Fibroblast of gingiva (primary cell): ENCODE data around the gene PPARD.
A peak's percentile ranks its signal among the peaks of the same experiment; 100 is the strongest.

ENCODE experiments used
- DNase-seq: peaks from one replicate; pipeline ENCODE4 v3.0.0-alpha.2; 2011; ENCODE audit warnings: low read depth

PPARD gene

DNA sequence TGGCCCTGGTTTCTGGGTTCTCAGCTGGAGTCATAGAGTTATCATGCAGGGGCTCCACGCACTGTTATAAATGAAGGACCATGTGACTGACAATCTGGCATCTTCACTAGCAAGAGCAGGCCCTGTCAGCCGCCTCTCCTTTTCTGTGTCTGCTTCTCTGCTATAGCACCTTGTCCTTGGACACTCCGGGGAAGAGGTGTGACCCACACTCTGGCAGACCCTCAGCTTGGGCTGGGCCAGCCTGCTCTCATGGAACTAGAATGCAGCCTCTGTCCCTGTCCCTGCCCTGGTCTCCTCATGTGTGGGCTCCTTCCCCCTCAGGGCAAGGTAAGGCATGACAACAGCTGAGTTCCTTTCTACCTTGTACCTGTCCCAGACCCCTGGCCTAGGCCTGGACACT, 98.8 kb downstream of the PPARD start:
- no peak for DNase-seq

DNA sequence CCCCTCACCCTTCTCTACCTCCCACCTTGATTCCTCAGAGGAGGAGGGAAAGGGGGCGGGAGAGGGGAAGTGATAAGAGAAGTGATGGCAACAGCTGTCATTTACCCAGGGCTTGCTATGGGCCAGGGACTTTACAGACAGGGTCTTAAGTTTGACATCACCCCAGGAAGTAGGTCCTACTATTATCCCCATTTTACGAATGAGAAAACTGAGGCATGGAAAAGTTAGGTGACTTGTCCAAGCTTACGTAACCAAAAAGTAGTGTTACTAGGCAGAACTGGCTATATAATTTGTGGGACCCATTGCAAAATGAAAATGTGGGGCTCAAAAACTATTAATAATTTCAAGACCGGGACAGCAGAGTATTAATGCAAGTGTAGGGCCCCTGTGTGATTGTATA, 99.3 kb downstream of the PPARD start:
- no peak for DNase-seq

GRCh38 chr6:35442693-35443092, 100.3 kb downstream of the PPARD start:
- no peak for DNase-seq

- no peak for DNase-seq
Observed at GRCh38 chr6:35443341-35444030, 101.1 kb downstream of the PPARD start.

GRCh38 chr6:35445691-35446090, 103.3 kb downstream of the PPARD start:
- no peak for DNase-seq

DNA sequence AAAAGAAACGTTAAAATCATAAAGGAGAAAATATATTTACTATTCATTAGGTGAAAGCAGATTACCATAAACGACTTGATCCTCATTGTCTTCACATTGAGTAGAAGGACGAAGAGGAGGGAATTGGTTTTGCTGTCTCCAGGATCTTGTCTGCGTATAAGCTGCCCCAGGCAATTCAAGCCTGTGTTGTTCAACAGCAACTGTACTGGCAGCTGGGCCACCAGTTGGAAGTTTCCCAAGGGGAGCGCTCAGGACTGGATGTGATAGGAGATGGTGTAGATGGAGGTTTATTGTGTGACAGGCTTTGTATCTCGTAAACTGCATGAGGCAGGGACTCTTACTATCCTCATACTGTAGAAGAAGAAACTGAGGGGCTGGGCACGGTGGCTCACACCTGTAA, 105.8 kb downstream of the PPARD start:
- DNase-seq = no peak

DNA sequence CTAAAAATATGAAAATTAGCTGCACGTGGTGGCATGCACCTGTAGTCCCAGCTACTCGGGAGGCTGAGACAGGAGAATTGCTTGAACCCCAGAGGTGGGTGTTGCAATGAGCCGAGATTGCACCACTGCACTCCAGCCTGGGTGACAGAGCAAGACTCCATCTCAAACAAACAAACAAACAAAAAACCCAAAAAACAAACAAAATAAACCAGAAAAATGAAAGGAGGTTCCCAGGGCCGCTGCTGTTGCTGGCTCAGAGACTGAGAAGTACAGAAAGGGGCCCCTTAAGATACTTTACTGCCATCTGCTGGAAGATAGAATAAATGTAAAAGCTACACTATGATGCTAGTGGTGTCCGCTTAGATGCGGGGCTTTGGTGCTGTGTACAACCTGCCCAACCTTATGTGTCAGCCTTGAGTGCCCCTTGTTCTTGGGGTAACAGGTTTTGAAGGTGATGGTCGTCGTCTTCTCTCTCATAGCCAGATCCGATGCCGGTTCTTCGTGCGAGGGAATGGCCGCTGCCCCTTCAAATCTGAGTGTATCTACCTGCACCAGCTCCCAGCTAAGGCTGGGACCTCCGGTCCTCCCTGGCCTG, 107.0 kb downstream of the PPARD start:
- DNase-seq = peak; percentile 58

DNA sequence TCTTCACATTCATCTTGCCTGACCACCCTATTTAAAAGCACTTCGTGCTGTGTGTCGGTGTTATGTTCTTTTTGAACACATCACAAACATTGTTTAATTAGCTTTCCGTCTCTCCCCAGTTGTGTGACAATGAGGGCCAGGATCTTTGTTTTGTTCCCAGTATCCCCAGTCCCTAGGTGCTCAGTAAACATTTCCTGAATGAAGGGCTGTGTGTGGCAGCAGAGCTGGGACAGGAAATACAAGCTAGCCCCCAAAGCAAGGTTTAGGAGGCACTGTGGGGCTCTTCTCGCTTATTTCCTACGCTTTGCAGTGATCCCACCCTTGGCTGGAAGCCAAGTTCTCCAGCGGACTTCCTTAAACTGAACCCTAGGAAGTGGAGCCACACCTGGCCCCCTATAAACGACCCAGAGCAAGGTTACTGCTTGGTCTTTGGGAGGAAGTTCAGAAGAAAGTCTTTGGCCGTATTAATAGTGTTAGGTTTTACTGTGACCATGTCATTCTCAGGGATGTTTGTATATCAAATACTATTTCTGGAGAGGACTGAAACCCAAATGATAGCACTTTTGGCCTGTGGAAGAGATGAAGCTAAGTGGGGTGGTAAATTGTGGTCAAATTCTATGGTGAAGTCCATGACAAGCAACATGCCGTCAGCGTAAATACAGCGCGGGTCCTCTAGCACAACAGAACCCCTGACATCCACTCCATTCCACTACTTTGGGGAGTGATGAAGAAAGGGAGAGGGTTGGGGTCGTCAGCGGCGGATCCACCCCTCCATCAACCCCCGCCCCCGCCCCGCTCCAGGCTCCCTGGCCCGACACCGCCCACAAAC, 109.2 kb downstream of the PPARD start:
- DNase-seq = no peak

DNA sequence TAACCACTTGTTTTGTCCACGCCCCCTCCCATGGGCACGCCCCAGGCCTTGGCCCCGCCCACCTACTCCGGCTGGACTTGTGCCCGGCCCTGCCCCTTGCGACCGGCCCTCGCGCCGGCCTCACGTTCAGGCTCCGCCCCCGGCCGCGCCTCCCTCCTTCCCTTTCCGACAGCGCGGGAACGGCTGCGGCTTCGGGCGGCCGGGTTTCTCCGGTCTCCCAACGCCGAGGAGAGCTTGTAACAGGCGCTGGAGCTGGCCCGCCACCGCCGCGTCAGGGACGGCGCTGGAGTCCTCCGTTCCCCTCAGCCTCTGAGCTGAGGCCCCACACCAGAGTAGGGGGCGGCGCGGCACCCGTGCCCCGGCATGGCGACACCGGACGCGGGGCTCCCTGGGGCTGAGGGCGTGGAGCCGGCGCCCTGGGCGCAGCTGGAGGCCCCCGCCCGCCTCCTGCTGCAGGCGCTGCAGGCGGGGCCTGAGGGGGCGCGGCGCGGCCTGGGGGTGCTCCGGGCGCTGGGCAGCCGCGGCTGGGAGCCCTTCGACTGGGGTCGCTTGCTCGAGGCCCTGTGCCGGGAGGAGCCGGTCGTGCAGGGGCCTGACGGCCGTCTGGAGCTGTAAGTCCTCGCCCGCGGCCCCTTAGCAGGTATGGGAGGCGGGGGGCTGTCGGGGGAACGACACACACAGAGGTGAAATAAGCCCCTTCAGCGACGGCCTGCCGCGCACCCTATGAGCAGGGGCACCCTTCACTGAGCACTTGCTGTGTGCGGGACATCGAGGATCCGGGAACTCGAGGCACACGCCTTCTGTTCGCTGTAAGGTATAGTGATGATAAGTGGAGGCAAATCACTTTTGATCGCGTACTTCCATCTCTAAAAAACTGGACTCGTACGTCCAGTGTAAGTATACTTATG, 110.1 kb downstream of the PPARD start, which contains the start of gene FANCE:
Gene FANCE (plus strand): TSS at position 156 of the 908 bp plus-strand sequence. CDS start 208 bp downstream, at position 364.
- DNase-seq = peak; percentile 88

- DNase-seq = no peak
Observed at GRCh38 chr6:35453236-35453635, 110.9 kb downstream of the PPARD start.

- DNase-seq = peak; percentile 72
Observed at GRCh38 chr6:35454391-35455110, 112.2 kb downstream of the PPARD start.

DNA sequence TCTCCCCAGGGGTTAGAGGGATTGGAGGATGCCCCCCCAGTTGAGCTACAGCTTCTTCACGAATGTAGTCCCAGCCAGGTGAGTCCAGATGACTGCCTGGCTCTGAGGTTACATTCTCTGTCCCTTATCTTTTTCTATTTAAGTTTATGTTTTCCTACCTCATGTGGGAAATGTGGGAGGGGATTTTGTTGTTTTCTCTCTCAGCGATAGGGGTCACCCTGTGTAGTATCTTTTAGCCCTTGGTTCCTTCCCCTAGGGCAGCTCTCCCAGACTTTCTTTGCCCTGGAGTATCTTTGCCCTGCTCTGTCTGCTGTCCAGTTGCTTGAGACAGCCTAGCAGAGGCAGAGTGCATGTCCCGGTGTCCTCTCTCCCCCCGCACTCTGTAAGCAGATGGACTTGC, 115.5 kb downstream of the PPARD start:
- DNase-seq = no peak

- DNase-seq = no peak
Observed at GRCh38 chr6:35461270-35461669, 118.9 kb downstream of the PPARD start.

DNA sequence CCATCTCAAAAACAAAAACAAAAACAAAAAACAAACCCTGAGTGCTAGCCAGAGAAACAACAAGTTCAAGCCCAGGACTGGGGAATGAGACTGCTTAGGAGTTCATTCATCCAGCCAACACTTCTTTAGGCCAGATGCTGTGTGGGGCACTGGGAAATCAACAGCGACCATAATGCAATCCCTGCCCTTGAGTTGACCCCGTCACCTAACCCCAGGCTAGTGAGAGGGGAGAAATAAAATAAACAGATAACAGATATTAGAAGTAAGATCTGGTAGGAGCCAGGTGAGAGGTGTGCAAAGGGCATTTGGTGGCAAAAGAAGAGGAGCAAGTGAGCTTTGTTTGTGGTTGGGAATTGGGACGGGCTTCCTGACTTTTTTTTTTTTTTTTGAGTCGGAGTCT, 120.9 kb downstream of the PPARD start:
- DNase-seq = no peak

GRCh38 chr6:35465646-35466045, 123.3 kb downstream of the PPARD start:
- no peak for DNase-seq

- DNase-seq = peak; percentile 95
Observed at GRCh38 chr6:35468181-35468979, 126.0 kb downstream of the PPARD start, which contains the start of gene RPL10A. Gene RPL10A (plus strand): TSS chr6:35468401. CDS start chr6:35468435, 34 bp downstream.

DNA sequence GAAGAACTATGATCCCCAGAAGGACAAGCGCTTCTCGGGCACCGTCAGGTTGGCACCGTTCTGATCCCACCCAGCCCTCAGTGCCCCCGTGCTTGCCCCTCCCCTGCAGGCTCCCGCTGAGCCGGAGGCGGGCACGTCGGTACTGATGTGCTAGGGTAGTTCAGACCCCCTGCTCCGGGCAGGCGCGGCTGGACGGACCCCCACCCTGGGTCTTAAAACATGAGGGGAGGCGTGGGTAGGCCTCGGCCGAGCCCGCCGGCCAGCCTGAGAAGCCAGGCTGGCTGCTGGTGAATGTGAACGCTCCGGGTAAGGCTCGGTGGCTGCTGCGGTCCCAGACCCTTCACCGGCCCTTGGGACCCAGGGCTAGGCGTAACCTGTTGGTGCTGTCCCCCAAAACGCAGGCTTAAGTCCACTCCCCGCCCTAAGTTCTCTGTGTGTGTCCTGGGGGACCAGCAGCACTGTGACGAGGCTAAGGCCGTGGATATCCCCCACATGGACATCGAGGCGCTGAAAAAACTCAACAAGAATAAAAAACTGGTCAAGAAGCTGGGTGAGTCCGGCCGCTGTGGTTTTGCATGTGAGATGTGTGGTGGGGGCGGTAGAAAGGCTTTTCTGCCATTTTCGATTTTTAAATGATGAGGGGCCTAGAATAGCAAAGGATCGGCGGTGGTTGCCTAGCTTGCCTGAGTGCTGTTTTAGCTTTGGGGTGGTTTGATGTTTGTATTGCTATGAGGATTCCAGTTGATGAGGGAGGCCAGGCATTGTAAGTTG, 126.8 kb downstream of the PPARD start:
- no peak for DNase-seq

DNA sequence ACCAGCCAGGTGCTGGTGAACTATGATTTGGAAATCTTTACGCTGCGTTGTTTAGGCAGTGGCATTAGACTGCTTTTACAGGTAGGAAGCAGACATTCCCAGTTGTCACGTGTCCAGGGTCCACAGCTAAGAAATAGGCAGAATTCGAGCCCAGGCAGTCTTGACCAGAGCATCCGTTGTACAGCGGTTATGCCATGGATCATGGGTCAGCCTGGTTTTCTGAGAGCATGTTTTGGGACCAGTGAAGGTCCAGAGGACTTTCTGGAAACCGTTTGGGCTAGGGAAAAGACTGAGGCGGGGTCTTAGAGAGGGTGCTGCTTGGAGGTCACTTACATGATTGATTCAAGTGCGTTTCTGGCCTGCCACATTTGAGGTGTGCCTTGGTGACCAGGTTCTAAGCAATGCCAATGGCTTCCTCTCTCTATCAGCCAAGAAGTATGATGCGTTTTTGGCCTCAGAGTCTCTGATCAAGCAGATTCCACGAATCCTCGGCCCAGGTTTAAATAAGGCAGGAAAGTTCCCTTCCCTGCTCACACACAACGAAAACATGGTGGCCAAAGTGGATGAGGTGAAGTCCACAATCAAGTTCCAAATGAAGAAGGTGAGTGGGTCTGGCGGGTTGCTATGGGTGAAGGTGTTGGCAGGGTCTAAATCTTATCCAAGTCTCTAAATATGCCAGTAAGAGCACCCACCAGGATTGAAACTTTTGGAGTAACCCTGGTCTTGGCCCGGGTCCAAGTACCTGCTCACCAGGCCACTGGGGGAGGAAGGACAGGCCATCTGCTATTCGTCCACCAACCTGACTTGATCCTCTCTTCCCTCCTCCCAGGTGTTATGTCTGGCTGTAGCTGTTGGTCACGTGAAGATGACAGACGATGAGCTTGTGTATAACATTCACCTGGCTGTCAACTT, 127.6 kb downstream of the PPARD start:
- no peak for DNase-seq
